NCI-H2081 treated with DMSO at 0.1 percent for 48 hours (cell line): ENCODE measurements around the gene SUFU.
"Not testable (repeated sequence)": the region's sequence is repeated elsewhere in the genome, so short reads cannot be mapped to it uniquely, and the experiment has no call there.

ENCODE experiments used
- DNase-seq: peaks from one replicate; lab custom pipeline; 2025; lab: John Stamatoyannopoulos, UW

The SUFU gene

GRCh38 chr10:102514487-102515311 lies 10.9 kb downstream of the SUFU start:
- no peak for DNase-seq

- DNase-seq, result no peak
Observed at GRCh38 chr10:102515724-102516123, 12.0 kb downstream of the SUFU start.

- DNase-seq, result no peak
Observed at GRCh38 chr10:102517553-102517952, 13.8 kb downstream of the SUFU start.

- no peak for DNase-seq
Observed at GRCh38 chr10:102519246-102519825, 15.6 kb downstream of the SUFU start.

- no peak for DNase-seq
Observed at GRCh38 chr10:102522874-102523249, 19.1 kb downstream of the SUFU start.

- DNase-seq, result no peak
Observed at GRCh38 chr10:102523250-102524029, 19.7 kb downstream of the SUFU start.

- no peak for DNase-seq
Observed at GRCh38 chr10:102524746-102525145, 21.0 kb downstream of the SUFU start.

- DNase-seq, result no peak
Observed at GRCh38 chr10:102527546-102527945, 23.8 kb downstream of the SUFU start.

GRCh38 chr10:102534333-102534732 lies 30.6 kb downstream of the SUFU start:
- DNase-seq, result no peak

GRCh38 chr10:102534966-102535365 lies 31.2 kb downstream of the SUFU start:
- not testable (repeated sequence) for DNase-seq

GRCh38 chr10:102535481-102536147 lies 31.8 kb downstream of the SUFU start:
- DNase-seq, result no peak

GRCh38 chr10:102537367-102537766 lies 33.6 kb downstream of the SUFU start:
- no peak for DNase-seq

- DNase-seq, result no peak
Observed at GRCh38 chr10:102537948-102538347, 34.2 kb downstream of the SUFU start.

GRCh38 chr10:102538811-102539210 lies 35.0 kb downstream of the SUFU start:
- DNase-seq, result no peak

- DNase-seq, result no peak
Observed at GRCh38 chr10:102540023-102540422, 36.3 kb downstream of the SUFU start.

- no peak for DNase-seq
Observed at GRCh38 chr10:102542800-102543418, 39.1 kb downstream of the SUFU start.

- DNase-seq, result no peak
Observed at GRCh38 chr10:102545265-102545871, 41.6 kb downstream of the SUFU start.

- DNase-seq, result no peak
Observed at GRCh38 chr10:102545997-102546396, 42.2 kb downstream of the SUFU start.

GRCh38 chr10:102546606-102547320 lies 43.0 kb downstream of the SUFU start:
- DNase-seq, result no peak

GRCh38 chr10:102549549-102549948 lies 45.8 kb downstream of the SUFU start:
- DNase-seq, result no peak
